ENCODE results near the gene PGBD2.

Gene PGBD2

DNA sequence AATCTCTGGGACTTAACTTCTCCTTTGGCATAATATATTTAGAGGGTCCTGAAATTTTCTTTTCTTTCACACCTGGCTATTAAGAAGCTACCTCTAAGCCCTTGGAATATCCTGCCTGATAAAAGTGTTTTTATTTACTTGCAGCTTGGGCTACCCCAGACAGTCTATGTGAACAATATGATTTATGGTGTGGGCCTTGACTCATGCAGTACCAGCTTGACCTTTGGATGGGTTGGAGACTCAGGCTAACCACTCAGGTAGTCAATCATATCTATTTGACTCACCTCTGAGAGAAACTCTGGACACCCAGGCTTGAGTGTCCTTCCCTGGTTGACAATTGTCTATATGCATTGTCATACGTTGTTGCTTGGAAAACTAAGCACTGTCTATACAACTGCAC is 13.4 kb upstream of the PGBD2 start:
- Histone ChIP-seq H3K36me3 (no peaks in the 10 kb centered on the region), H3K9me3 (ENCODE audit: severe bottlenecking) (no peaks in the 10 kb centered on the region), H3K4me3 (ENCODE audit: low read depth, low read length) (no peak overlapping the region), H3K27ac (no peak overlapping the region), H3K27me3 (ENCODE audit: insufficient read depth, low read depth, severe bottlenecking) (no peaks in the 10 kb centered on the region)
- DNase-seq, result no peak
- TF ChIP-seq, protein P1, sequence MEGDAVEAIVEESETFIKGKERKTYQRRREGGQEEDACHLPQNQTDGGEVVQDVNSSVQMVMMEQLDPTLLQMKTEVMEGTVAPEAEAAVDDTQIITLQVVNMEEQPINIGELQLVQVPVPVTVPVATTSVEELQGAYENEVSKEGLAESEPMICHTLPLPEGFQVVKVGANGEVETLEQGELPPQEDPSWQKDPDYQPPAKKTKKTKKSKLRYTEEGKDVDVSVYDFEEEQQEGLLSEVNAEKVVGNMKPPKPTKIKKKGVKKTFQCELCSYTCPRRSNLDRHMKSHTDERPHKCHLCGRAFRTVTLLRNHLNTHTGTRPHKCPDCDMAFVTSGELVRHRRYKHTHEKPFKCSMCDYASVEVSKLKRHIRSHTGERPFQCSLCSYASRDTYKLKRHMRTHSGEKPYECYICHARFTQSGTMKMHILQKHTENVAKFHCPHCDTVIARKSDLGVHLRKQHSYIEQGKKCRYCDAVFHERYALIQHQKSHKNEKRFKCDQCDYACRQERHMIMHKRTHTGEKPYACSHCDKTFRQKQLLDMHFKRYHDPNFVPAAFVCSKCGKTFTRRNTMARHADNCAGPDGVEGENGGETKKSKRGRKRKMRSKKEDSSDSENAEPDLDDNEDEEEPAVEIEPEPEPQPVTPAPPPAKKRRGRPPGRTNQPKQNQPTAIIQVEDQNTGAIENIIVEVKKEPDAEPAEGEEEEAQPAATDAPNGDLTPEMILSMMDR (IDR thresholded peaks at IDR 0.05; ENCODE audit: low read depth, low read length), result no peak

DNA sequence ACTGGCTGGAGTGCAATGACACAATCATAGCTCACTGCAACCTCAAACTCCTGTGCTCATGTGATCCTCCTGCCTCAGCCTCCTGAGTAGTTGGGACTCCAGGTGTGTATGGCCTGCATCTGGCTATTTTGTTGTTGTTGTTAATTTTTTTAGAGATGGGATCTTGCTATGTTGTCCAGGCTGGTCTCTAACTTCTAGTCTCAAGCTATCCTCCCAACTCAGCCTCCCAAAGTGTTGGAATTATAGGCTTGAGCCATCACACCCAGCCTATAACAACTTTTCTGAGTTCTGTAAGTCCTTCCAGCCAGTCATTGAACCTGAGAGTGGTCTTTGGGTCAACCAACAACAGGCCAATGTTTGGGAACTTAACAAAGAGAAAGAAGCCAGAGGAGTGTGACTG is 11.2 kb upstream of the PGBD2 start:
- H3K9me3 ChIP-seq (ENCODE audit: severe bottlenecking), result no peaks in the 10 kb centered on the region
- H3K36me3 ChIP-seq, result no peaks in the 10 kb centered on the region
- TF ChIP-seq, protein P1 (IDR thresholded peaks at IDR 0.05; ENCODE audit: low read depth, low read length), result no peak
- no peak overlapping the region for H3K4me3 ChIP-seq (ENCODE audit: low read depth, low read length)
- no peak for DNase-seq
- H3K27ac ChIP-seq, result no peak overlapping the region
- no peaks in the 10 kb centered on the region for H3K27me3 ChIP-seq (ENCODE audit: insufficient read depth, low read depth, severe bottlenecking)

DNA sequence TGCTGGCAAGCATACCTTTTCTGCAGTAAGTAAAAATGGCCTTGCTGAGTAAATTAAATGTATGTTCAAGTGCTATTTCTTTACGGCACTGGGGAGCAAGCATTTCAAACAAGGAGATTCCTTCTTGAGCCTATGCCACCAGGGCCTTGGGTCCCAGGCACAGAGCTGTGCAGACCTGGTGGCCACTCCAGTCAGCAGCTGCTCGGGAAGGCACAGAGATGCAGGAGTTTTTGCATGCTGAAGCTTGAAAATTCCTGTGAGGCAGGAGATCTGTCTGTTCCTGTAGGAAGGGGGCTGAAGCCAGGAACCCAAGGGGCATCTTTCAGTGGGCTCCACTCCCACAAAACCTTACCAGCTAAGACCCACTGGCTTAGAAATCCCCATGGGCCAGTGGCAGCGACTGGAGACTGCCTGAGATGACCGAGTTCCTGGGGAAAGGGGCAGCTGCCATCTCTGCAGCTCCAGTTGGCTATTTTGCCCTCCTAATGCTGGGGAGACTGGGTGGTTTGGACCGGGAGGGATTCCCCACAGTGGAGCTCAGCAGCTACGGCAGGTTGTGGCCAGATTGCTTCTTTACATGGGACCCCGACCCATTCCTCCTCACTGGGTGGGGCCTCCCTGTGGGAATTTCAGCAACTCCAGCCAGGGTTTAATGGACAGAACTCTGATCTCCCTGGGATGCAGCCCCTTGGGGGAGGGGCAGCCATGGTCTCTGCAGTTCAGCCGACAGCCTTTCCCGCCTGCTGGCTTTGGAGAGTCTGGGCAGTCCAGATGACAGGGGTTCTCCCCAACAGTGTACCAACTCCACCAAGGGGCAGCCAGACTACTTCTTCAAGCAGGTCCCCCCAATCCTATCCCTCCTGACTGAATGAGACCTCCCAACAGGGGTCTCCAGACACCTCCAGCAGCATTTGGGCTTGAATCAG is 8.4 kb upstream of the PGBD2 start:
- Histone ChIP-seq H3K4me3 (ENCODE audit: low read depth, low read length) (no peak overlapping the region), H3K36me3 (no peaks in the 10 kb centered on the region), H3K9me3 (ENCODE audit: severe bottlenecking) (no peaks in the 10 kb centered on the region), H3K27ac (no peak overlapping the region), H3K27me3 (ENCODE audit: insufficient read depth, low read depth, severe bottlenecking) (no peaks in the 10 kb centered on the region)
- TF ChIP-seq, protein P1 (IDR thresholded peaks at IDR 0.05; ENCODE audit: low read depth, low read length), result no peak
- DNase-seq, result no peak

DNA sequence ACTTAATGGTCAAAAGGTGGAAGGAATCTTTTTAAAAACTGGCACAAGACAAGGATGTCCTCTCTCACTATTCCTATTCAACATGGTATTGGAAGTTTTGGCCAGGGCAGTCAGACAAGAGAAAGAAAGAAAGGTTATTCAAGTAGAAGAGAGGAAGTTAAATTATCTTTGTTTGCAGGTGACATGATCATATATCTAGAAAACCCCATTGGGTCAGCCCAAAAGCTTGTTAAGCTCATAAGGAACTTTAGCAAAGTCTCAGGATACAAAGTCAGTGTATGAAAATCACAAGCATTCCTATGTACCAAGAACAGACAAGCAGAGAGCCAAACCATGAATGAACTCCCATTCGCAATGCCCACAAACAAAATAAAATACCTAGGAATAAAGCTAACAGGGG is 5.4 kb upstream of the PGBD2 start:
- TF ChIP-seq, protein P1 (IDR thresholded peaks at IDR 0.05; ENCODE audit: low read depth, low read length), result no peak
- no peaks in the 10 kb centered on the region for H3K36me3 ChIP-seq
- H3K27me3 ChIP-seq (ENCODE audit: insufficient read depth, low read depth, severe bottlenecking), result no peaks in the 10 kb centered on the region
- H3K9me3 ChIP-seq (ENCODE audit: severe bottlenecking), result no peaks in the 10 kb centered on the region
- H3K4me3 ChIP-seq (ENCODE audit: low read depth, low read length), result no peak overlapping the region
- no peak for DNase-seq
- H3K27ac ChIP-seq, result no peak overlapping the region

DNA sequence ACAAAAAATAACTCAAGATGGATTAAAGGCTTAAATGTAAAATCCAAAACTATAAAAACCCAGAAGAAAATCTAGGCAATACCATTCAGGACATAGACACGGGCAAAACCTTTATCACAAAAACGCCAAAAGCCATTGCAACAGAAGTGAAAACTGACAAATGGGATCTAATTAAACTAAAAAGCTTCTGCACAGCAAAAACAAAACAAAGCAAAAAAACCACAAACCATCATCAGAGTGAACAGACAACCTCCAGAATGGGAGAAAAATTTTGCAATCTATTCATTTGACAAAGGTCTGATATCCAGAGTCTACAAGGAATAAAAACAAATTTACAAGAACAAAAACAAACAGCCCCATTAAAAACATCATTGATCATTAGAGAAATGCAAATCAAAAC is 4.5 kb upstream of the PGBD2 start:
- TF ChIP-seq, protein P1 (IDR thresholded peaks at IDR 0.05; ENCODE audit: low read depth, low read length), result no peak
- Histone ChIP-seq H3K4me3 (ENCODE audit: low read depth, low read length) (no peak overlapping the region), H3K27ac (no peak overlapping the region)

More for the DNA sequence above, 4.5 kb upstream of the PGBD2 start:
- H3K36me3 ChIP-seq, result no peaks in the 10 kb centered on the region
- DNase-seq, result no peak
- H3K27me3 ChIP-seq (ENCODE audit: insufficient read depth, low read depth, severe bottlenecking), result no peaks in the 10 kb centered on the region
- no peaks in the 10 kb centered on the region for H3K9me3 ChIP-seq (ENCODE audit: severe bottlenecking)

Data from WERI-Rb-1 (cell line).